ENCODE measurements around the gene KCNMB2.
"Not testable (repeated sequence)": the region's sequence is repeated elsewhere in the genome, so short reads cannot be mapped to it uniquely, and the experiment has no call there.

KCNMB2 gene

DNA sequence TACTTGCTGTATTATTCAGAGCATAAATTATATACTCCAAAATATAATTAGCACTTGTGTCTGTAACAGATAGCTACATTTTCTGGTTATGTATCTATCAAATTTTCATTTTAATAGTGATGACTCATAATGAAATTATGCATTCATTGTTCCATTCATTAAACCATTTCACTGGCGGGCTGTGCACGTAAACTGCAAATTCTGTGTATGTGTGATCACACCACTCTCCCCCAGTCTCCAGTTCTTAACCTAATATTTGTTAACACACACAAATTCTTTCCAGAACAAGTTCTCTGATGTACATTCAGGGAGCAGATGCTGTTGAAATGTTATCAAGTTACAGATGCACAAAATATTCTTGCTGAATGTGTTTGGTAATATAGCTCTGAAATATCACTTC lies 3.8 kb upstream of the KCNMB2 start:
- intact Hi-C loops (cut with micrococcal nuclease): no loop called here
- Mint-ChIP-seq H3K9me3 (peaks cover 7% of the 10 kb centered on the region), H3K4me3 (no peak overlapping the region), H3K27ac (no peak overlapping the region), H3K36me3 (ENCODE audit: low read depth) (no peaks in the 10 kb centered on the region), H3K27me3 (peaks cover 15% of the 10 kb centered on the region), H3K4me1 (ENCODE audit: low read depth) (no peaks in the 10 kb centered on the region)

DNA sequence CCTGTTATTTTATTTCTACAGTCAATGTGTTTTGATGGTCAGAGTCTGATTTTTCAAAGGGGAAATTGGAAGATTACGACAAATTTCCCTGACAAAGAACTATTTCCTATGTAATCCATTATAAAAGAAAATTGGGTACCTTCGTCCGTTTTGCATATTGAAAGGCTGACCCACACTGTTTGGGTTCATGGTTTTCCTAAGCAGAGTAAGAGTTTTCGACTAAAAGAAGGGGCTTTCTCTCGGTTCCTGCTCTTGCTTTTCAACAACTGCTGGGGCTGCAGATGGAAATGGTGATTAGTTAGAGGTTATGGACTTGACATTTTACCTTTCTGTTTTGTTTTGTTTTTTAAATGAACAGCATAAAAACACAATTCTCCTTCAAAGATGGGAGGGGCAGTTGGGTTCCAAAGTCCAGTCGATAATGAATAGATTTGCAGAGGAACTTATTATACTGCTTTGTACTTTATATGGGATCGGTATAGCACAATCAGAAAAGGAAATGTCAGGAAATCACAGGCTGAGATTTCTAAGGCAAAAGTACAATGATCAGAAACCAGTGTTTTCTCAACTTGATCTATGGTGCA lies 978 bp downstream of the KCNMB2 start:
- no peaks in the 10 kb centered on the region for H3K9me3 Mint-ChIP-seq
- peaks cover 15% of the 10 kb centered on the region for H3K27me3 Mint-ChIP-seq
- H3K4me1 Mint-ChIP-seq (ENCODE audit: low read depth): no peaks in the 10 kb centered on the region
- H3K27ac Mint-ChIP-seq: no peak overlapping the region
- no peak overlapping the region for H3K4me3 Mint-ChIP-seq
- no peaks in the 10 kb centered on the region for H3K36me3 Mint-ChIP-seq (ENCODE audit: low read depth)
- intact Hi-C loops (cut with micrococcal nuclease): no loop called here

DNA sequence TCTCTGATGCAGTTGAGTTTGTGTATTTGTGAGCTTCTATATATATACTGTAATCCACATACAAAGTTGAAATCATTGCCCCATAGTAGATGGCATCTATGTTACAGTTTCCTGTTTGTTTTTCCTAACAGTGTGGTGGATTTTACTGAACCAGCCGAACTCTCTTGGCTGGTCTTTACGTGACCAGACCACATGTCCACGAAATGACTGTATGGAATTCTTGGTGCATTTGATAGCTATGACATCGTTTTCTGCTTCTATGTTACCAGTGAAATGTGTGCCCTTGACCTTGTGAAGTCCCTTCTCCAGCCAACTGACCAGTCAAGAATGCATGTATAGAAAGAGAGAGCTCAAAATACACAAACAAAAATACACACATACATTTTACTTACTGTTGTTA lies 1.8 kb downstream of the KCNMB2 start:
- intact Hi-C loops (cut with micrococcal nuclease): no loop called here
- H3K27me3 Mint-ChIP-seq: peaks cover 15% of the 10 kb centered on the region
- H3K4me3 Mint-ChIP-seq: no peak overlapping the region
- no peaks in the 10 kb centered on the region for H3K4me1 Mint-ChIP-seq (ENCODE audit: low read depth)
- H3K27ac Mint-ChIP-seq: no peak overlapping the region
- H3K36me3 Mint-ChIP-seq (ENCODE audit: low read depth): no peaks in the 10 kb centered on the region
- no peaks in the 10 kb centered on the region for H3K9me3 Mint-ChIP-seq

DNA sequence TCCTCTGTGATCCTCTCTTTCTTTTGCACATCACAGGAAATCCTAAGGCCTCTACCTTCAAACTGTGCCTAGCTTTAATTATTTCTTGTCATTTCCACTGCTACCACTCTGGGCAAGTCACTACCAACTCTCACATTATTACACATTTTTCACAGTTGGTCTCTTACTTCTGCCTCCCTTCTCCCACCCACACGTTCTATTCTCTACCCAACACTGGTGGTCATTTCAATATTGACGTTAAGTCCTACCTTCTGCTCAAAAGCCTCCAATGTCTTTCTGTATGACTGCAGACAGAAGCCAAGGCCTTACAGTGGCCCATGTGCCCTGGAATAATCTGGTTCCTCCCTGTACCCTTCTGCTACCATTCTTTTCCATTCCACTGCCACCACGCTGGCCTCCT lies 3.9 kb downstream of the KCNMB2 start:
- peaks cover 10% of the 10 kb centered on the region for H3K27me3 Mint-ChIP-seq

DNA sequence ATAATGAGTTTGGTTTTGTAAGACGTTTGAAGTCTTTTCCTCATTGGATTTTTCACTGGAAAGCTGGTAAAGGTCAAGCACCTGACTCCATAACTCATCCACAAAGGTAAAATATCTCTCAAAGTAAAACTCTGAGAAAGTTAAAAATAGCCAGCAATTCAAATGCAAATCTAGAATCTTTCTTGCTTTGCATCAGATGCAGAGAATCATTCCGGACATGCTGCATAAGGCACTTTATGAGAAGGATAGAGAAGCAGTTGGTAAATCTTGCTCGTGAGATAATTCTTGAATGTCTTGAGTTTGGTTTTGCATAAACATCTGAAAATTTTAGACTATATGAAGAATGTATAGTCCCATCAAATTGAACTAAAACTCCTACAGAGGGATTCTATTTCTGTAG lies 9.1 kb downstream of the KCNMB2 start:
- no peaks in the 10 kb centered on the region for H3K9me3 Mint-ChIP-seq
- H3K27ac Mint-ChIP-seq: no peak overlapping the region
- intact Hi-C loops (cut with micrococcal nuclease): no loop called here
- H3K27me3 Mint-ChIP-seq: peaks cover 2% of the 10 kb centered on the region
- no peaks in the 10 kb centered on the region for H3K4me1 Mint-ChIP-seq (ENCODE audit: low read depth)
- no peak overlapping the region for H3K4me3 Mint-ChIP-seq
- H3K36me3 Mint-ChIP-seq (ENCODE audit: low read depth): no peaks in the 10 kb centered on the region

More for the DNA sequence above, 3.9 kb downstream of the KCNMB2 start:
- no peaks in the 10 kb centered on the region for H3K4me1 Mint-ChIP-seq (ENCODE audit: low read depth)
- H3K4me3 Mint-ChIP-seq: no peak overlapping the region
- H3K36me3 Mint-ChIP-seq (ENCODE audit: low read depth): no peaks in the 10 kb centered on the region
- intact Hi-C loops (cut with micrococcal nuclease): no loop called here
- H3K27ac Mint-ChIP-seq: no peak overlapping the region
- no peaks in the 10 kb centered on the region for H3K9me3 Mint-ChIP-seq

DNA sequence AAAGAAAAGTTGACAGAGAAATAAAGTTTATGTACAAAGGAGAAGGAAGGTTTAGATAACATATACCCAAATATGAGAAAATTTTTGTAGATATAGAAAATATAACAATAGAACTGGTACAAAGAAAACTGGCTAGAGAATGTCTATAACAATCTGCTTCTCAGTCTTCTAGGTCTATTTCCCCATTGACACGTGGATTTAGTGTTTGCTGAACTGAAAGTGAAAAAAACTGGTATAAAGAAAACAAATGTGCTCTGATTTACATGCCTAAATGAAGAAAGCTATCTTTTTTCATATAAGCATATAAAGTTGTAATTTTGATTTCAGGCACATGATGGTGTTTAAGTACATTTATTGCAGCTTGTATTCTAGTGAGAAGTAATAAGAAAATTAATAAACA lies 9.8 kb downstream of the KCNMB2 start:
- Mint-ChIP-seq H3K36me3 (ENCODE audit: low read depth) (no peaks in the 10 kb centered on the region), H3K9me3 (no peaks in the 10 kb centered on the region), H3K4me3 (no peak overlapping the region), H3K27me3 (peaks cover 2% of the 10 kb centered on the region), H3K4me1 (ENCODE audit: low read depth) (no peaks in the 10 kb centered on the region), H3K27ac (no peak overlapping the region)
- intact Hi-C loops (cut with micrococcal nuclease): no loop called here

DNA sequence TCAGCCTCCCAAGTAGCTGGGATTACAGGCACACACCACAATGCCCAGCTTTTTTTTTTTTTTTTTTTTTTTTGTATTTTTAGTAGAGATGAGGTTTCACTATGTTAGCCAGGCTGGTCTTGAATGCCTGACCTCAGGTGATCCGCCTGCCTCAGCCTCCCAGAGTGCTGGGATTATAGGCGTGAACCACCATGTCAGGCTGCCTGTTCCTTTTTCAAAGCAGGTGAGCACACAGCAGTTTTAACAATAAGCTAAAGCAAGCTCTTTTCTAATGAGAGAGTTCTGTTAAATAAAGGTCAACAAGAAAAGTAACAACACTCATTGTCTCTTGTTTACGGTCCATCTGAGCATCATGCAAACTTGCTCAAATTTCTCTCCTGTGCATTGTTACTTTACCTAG lies 13.2 kb downstream of the KCNMB2 start:
- H3K27ac Mint-ChIP-seq; H3K4me3 Mint-ChIP-seq; H3K9me3 Mint-ChIP-seq; H3K36me3 Mint-ChIP-seq (ENCODE audit: low read depth); H3K27me3 Mint-ChIP-seq; intact Hi-C loops (cut with micrococcal nuclease); H3K4me1 Mint-ChIP-seq (ENCODE audit: low read depth): not testable (repeated sequence)

DNA sequence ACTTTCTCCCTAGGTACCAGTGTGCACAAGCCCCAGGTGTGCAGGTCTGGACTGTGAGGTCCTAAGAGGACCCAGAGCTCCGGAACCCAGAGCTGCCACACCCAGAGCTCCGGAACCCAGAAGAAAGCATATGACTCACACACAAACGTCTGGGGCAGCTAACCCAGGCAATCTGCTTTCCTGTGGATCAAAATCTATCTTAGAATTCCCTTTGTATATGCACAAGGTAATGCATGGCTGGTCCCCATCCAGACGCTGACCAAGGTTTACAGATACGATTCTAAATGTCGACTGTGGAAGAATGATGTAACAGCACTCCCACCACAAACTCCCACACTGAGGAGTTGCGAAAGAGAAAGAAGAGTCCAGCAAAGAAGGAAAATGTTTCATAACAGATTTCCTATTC lies 15.7 kb downstream of the KCNMB2 start:
- intact Hi-C loops (cut with micrococcal nuclease): no loop called here
- Mint-ChIP-seq H3K27me3 (no peaks in the 10 kb centered on the region), H3K4me3 (no peak overlapping the region), H3K27ac (no peak overlapping the region), H3K9me3 (no peaks in the 10 kb centered on the region), H3K36me3 (ENCODE audit: low read depth) (no peaks in the 10 kb centered on the region), H3K4me1 (ENCODE audit: low read depth) (peaks cover 10% of the 10 kb centered on the region)

DNA sequence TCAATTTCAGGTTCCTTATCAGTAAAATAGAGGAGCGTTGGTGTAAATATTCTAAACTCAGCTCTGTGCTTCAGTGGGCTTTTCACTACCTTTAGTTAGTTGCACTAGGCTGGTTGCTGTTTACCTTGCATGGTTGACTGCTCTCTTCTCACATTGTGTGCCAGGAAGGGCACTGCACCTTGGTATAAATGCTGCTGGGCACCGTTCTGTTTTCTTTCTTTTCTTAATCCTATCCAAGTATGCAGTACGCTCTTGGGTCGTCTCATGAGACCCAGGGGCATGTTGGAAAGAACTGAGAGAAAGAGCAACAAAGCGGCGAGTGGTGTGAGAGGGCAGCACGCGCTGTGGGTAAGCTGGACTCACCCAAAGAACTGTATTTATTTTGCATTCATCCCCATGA lies 22.4 kb downstream of the KCNMB2 start:
- Mint-ChIP-seq H3K9me3 (peaks cover 8% of the 10 kb centered on the region), H3K4me1 (ENCODE audit: low read depth) (no peaks in the 10 kb centered on the region), H3K27ac (no peak overlapping the region), H3K4me3 (no peak overlapping the region), H3K36me3 (ENCODE audit: low read depth) (no peaks in the 10 kb centered on the region), H3K27me3 (no peaks in the 10 kb centered on the region)
- intact Hi-C loops (cut with micrococcal nuclease): no loop called here

DNA sequence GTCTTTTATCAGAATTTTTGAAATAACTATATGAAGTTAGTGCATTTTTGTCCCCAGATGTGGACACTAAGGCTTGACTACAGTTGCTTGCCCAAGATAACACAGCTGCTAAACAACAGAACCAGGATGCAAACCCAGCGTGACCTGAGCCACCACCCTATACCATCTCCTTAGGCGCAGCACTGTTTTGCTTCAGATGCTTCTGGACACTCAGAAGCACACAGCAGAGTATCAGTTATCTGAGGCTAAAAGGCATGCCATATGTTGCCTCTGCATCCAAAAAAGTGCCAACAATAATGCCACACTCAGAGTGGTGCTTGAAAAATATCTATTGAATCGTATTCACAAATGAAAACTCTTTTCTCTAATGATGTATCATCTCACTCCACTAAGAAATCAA lies 24.5 kb downstream of the KCNMB2 start:
- no peaks in the 10 kb centered on the region for H3K36me3 Mint-ChIP-seq (ENCODE audit: low read depth)
- H3K27ac Mint-ChIP-seq: no peak overlapping the region
- H3K27me3 Mint-ChIP-seq: no peaks in the 10 kb centered on the region
- intact Hi-C loops (cut with micrococcal nuclease): no loop called here
- no peaks in the 10 kb centered on the region for H3K4me1 Mint-ChIP-seq (ENCODE audit: low read depth)
- H3K9me3 Mint-ChIP-seq: peaks cover 8% of the 10 kb centered on the region
- no peak overlapping the region for H3K4me3 Mint-ChIP-seq

DNA sequence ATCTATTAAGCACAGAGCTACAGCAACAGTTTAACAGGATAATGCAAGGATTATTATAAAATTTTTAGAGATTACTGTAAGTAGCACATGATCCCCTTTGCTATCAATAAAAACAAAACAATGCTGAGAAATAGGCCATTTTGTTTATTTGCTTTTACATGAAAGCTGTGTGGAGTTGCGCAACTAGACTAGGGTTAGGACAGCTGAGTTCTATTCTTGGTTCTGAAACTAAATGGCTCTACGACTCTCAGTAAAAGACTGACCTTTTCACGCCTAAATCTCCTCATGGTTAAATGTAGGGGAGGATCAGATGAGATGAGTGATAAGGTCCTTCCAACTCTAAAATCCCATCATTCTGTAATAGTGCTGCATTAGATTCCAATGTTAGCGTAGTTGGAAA lies 25.0 kb downstream of the KCNMB2 start:
- H3K4me3 Mint-ChIP-seq: no peak overlapping the region
- no peaks in the 10 kb centered on the region for H3K4me1 Mint-ChIP-seq (ENCODE audit: low read depth)
- no peaks in the 10 kb centered on the region for H3K27me3 Mint-ChIP-seq
- intact Hi-C loops (cut with micrococcal nuclease): no loop called here
- H3K9me3 Mint-ChIP-seq: peaks cover 8% of the 10 kb centered on the region
- H3K36me3 Mint-ChIP-seq (ENCODE audit: low read depth): no peaks in the 10 kb centered on the region
- no peak overlapping the region for H3K27ac Mint-ChIP-seq

DNA sequence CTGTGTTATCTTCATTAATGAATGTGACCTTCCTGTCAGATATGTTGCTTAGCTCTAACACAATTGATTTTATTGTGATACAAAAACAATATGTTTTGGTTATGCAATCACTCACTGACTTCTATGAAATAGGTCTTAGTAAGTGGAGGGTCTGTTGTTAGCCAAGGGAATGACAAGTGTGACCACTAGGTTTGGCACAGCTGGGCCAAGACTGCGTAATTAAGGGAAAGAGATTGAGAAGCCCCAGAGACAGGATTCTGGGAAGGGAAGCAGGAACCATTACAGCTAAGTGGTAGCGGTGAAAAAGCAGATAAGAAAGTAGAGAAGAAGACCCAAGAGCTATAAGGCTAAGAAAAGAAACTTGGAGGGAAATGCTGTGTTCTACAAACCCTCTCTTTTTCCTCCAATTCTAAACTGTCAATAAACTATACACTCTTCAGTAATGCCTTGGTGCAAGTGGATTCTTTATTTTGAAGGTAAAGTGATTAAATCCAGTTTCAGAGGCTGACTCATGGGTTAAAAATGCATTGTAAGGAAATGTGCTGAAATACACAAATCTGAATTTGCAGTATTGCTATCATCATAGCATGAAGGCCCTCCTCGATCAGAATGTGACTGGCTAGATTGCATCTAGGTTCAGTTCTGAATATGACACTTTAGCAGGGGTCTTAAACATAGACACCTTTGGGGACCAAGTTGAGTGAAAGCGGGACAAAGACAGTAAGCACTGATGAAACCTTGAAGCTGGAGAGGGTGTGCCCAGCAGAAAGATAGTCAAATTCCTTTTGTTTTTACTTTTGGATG lies 26.1 kb downstream of the KCNMB2 start:
- H3K4me3 Mint-ChIP-seq: no peak overlapping the region
- H3K36me3 Mint-ChIP-seq (ENCODE audit: low read depth): no peaks in the 10 kb centered on the region
- H3K4me1 Mint-ChIP-seq (ENCODE audit: low read depth): no peaks in the 10 kb centered on the region
- no peak overlapping the region for H3K27ac Mint-ChIP-seq
- intact Hi-C loops (cut with micrococcal nuclease): no loop called here
- H3K9me3 Mint-ChIP-seq: peaks cover 8% of the 10 kb centered on the region
- H3K27me3 Mint-ChIP-seq: no peaks in the 10 kb centered on the region

DNA sequence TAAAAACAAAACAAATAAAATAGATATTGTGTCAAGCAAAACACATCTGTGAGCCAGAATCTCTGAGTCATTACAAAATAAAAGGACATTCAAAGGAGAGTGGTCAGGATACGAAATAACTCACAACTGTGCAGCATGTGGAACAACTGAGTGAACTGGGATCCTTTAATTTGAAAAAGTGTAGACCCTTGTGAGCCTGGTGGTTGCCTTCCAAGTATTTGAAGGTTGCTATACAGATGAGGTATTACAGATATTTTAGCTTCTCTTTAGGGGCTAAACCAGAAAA lies 26.7 kb downstream of the KCNMB2 start:
- Mint-ChIP-seq H3K36me3 (ENCODE audit: low read depth) (no peaks in the 10 kb centered on the region), H3K27ac (no peak overlapping the region), H3K9me3 (peaks cover 8% of the 10 kb centered on the region), H3K27me3 (no peaks in the 10 kb centered on the region), H3K4me3 (no peak overlapping the region), H3K4me1 (ENCODE audit: low read depth) (no peaks in the 10 kb centered on the region)
- intact Hi-C loops (cut with micrococcal nuclease): no loop called here

DNA sequence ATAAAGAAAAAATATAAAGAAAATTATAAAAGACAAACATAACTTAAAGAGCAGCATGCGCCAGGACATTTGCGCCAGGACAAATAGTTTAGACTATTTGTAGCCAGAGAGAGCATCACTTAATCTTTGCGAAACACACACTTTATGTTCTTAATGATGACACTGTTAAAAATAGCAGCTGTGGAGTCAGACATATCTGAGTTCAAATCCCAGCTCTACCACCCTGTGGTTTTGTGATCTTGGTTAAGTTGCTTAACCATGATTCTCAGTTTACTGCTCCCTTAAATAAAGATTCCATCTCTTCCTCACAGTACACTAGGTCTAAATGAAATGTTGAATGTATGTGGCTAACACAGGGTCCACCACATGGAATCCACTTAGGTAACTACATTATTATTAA lies 31.4 kb downstream of the KCNMB2 start:
- H3K27me3 Mint-ChIP-seq: no peaks in the 10 kb centered on the region
- intact Hi-C loops (cut with micrococcal nuclease): no loop called here
- H3K4me1 Mint-ChIP-seq (ENCODE audit: low read depth): no peaks in the 10 kb centered on the region
- H3K27ac Mint-ChIP-seq: no peak overlapping the region
- no peaks in the 10 kb centered on the region for H3K36me3 Mint-ChIP-seq (ENCODE audit: low read depth)
- no peaks in the 10 kb centered on the region for H3K9me3 Mint-ChIP-seq
- no peak overlapping the region for H3K4me3 Mint-ChIP-seq

DNA sequence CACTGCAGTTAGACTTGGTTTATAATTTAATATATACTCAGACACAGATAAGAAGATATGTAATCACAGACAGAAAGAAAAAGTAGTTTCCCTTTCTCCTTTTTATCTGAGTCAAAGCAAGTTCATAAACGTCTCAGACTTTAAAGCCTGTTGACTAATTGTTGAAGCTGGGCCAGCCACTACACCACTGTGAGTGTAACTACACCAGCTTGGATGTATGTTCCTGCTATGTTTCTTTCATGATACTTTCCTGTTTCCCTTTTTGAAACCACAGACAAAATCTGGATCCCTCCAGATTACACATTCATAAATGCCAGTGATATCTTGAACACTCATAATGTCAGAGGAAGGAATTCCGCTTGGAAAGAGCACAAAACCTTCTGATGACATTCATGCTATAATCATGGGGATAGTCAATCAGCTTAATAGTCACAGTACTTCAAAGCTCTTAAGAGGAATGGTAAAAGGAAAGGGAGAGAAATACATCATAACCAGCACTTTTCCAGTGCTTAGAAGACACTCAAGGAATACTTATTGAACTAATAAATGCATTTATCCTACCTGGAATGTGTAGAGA lies 32.0 kb downstream of the KCNMB2 start:
- no peak overlapping the region for H3K27ac Mint-ChIP-seq

More for the DNA sequence above, 32.0 kb downstream of the KCNMB2 start:
- no peaks in the 10 kb centered on the region for H3K4me1 Mint-ChIP-seq (ENCODE audit: low read depth)
- H3K4me3 Mint-ChIP-seq: no peak overlapping the region
- H3K9me3 Mint-ChIP-seq: no peaks in the 10 kb centered on the region
- intact Hi-C loops (cut with micrococcal nuclease): no loop called here
- H3K27me3 Mint-ChIP-seq: no peaks in the 10 kb centered on the region
- no peaks in the 10 kb centered on the region for H3K36me3 Mint-ChIP-seq (ENCODE audit: low read depth)

Measured in dendritic cell treated with granulocyte-macrophage colony-stimulating factor and Interleukin-4, amounts not matched to agents 40 ng/mL and 50 ng/mL, for 4 days (primary cell).